Measurements from ENCODE around the gene LHFPL2.
A peak's percentile ranks its signal among the peaks of the same experiment; 100 is the strongest.
"Not testable (repeated sequence)": the region's sequence is repeated elsewhere in the genome, so short reads cannot be mapped to it uniquely, and the experiment has no call there.

The LHFPL2 gene

GRCh38 chr5:78487846-78488245 lies 160.7 kb downstream of the LHFPL2 start:
- no peak for TF ChIP-seq POLR2A (IDR thresholded peaks at IDR 0.05; ENCODE audit: low read depth, low read length)
- DNase-seq (ENCODE audit: insufficient read length, low spot score) (no peak), FAIRE-seq (no peak)

- no peak for FAIRE-seq
- no peak for TF ChIP-seq POLR2A (IDR thresholded peaks at IDR 0.05; ENCODE audit: low read depth, low read length)
These were observed 162.4 kb downstream of the LHFPL2 start for GRCh38 chr5:78486218-78486617.

DNA sequence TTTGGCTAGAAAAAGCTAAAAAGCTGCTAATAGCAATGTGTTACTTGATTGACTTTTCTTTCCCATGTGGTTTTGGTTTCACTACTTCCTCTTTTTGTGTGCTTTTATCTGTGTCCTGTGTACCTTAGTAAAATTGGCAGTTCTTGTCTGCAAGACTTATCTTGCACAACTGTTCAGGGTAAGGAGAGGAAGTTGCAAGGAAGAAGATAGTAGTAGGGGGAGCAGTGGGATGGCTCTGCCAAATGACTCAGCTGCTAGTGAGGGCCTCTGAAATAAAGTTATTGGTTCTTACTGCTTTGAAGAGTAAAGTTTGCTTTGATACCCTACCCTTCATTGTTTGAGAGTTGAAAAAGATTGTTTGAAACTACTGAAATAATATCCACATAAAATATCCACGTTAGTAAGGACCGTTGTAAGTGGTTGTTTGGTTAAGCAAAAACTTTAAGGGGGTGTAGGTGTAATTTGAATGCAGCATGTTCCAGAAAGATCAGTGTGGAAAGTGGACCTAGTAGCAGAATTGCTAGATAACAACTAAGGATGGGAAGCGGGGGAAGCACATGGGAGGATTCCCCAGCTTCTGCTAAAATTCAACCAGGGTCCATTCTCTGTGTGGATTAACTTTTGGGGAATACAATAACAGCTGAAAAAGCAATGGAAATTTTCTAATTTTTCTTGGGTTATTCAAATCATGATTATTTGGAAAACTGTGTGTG lies 164.6 kb downstream of the LHFPL2 start:
- TF ChIP-seq POLR2A (IDR thresholded peaks at IDR 0.05; ENCODE audit: low read depth, low read length), result no peak
- FAIRE-seq, result no peak
- no peak for DNase-seq (ENCODE audit: insufficient read length, low spot score)

More at GRCh38 chr5:78486218-78486617, 162.4 kb downstream of the LHFPL2 start:
- no peak for DNase-seq (ENCODE audit: insufficient read length, low spot score)

GRCh38 chr5:78482948-78483347 lies 165.6 kb downstream of the LHFPL2 start:
- DNase-seq (ENCODE audit: insufficient read length, low spot score), result no peak
- TF ChIP-seq POLR2A (IDR thresholded peaks at IDR 0.05; ENCODE audit: low read depth, low read length), result no peak
- no peak for FAIRE-seq

DNA sequence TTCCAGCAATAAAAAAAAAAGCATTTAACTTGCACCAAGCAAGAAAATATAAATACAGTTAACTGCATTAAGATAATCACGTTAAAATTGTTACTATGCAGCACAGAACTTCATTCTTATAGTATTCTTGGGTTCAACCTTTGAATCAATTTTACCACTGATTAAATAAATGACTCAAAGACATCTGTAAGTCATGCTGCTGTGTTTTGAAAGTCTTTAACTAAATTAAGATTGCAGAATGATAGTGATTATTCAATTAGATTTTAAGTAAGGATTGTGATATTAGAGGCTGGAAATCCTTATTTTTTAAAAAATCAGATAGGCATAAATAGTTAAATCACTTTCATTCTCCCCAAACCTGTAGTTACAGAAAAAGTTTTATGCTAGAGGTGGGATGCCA lies 171.8 kb downstream of the LHFPL2 start:
- DNase-seq (ENCODE audit: insufficient read length, low spot score) (no peak), FAIRE-seq (no peak)
- TF ChIP-seq POLR2A (IDR thresholded peaks at IDR 0.05; ENCODE audit: low read depth, low read length), result no peak

DNA sequence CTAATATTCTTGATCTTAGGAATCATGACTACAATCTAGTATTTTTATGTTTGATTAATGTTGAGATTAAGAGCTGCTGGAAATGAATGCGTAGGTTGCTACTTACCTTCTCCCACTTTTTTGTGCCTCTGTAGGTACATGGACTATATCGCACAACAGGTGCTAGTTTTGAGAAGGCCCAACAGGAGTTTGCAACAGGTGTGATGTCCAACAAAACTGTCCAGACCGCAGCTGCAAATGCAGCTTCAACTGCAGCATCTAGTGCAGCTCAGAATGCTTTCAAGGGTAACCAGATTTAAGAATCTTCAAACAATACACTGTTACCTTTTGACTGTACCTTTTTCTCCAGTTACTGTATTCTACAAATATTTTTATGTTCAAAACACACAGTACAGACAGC lies 173.2 kb downstream of the LHFPL2 start:
- TF ChIP-seq POLR2A (IDR thresholded peaks at IDR 0.05; ENCODE audit: low read depth, low read length), result no peak
- DNase-seq (ENCODE audit: insufficient read length, low spot score), result no peak
- no peak for FAIRE-seq

DNA sequence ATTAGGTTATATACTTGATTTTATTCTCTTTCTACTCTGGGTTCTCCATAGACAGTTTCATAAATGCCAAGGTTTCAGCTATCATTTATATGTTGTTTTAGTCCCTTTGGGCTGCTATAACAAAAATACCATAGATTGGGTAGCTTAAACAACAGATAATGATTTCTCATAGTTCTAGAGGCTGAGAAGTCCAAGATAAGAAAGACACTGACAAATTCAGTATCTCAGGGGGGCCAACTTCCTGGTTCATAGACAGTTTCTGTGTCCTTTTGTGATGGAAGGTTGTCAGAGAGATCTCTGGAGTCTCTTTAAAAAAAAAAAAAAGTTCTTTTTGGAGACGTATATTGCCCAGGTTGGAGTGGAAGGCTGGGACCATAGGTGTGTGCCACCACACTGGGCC lies 174.8 kb downstream of the LHFPL2 start:
- no peak for TF ChIP-seq POLR2A (IDR thresholded peaks at IDR 0.05; ENCODE audit: low read depth, low read length)
- DNase-seq (ENCODE audit: insufficient read length, low spot score) (no peak), FAIRE-seq (no peak)

DNA sequence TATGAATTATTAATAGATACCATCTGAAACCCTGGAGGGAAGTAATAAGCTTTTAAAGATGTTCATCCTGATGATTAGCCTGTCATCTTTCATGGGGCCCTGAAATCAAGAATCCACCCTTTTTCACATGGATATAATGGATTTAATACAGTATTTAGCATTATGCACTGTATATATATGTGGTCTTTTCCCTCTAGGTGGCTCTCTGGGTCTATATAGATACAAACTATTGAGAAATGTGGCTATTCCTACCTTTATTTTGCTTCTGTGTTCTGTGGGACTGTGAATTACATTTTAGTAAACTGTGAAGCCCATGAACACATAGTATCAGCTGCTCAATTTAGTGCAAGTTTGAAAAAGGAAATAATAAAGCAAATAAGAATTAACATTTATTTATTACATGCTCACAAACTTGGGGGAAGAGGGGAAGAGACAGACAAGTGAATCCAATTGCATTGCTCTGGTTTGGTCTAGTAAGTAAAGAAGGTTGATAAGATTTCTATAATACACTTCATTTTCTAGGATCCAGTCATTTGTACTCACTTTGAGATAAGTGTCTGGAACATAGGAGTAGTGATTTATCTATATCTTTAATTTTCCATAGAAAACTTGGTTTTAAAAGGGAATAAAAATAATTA lies 176.0 kb downstream of the LHFPL2 start:
- FAIRE-seq, result peak; percentile 65
- no peak for TF ChIP-seq POLR2A (IDR thresholded peaks at IDR 0.05; ENCODE audit: low read depth, low read length)
- no peak for DNase-seq (ENCODE audit: insufficient read length, low spot score)

- FAIRE-seq, result no peak
- TF ChIP-seq POLR2A (IDR thresholded peaks at IDR 0.05; ENCODE audit: low read depth, low read length), result no peak
- DNase-seq (ENCODE audit: insufficient read length, low spot score), result no peak
These were observed 176.7 kb downstream of the LHFPL2 start for GRCh38 chr5:78471896-78472295.

GRCh38 chr5:78467752-78468357 lies 180.7 kb downstream of the LHFPL2 start:
- peak; percentile 10 for DNase-seq (ENCODE audit: insufficient read length, low spot score)
- peak; percentile 93 for FAIRE-seq
- TF ChIP-seq POLR2A (IDR thresholded peaks at IDR 0.05; ENCODE audit: low read depth, low read length), result no peak

DNA sequence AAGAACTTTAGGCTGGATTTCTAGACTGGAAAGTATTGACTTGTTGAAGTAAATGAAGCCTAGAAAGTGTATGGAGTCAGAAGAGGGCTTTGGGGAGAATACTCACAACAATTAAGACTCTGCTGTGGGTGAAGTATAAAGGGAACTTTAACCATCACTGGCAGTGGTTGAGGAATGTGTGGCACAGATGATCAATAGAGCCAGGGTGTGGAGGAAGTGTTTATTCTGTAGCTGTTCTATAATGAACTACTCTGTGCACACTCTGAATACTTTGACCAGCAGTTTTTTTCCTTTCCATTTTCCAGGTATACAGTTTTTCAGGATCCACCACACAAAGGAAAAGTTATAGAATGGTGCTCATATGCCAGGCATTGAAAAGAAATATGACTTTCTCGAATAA lies 181.4 kb downstream of the LHFPL2 start:
- no peak for TF ChIP-seq POLR2A (IDR thresholded peaks at IDR 0.05; ENCODE audit: low read depth, low read length)
- no peak for DNase-seq (ENCODE audit: insufficient read length, low spot score)
- FAIRE-seq, result no peak

DNA sequence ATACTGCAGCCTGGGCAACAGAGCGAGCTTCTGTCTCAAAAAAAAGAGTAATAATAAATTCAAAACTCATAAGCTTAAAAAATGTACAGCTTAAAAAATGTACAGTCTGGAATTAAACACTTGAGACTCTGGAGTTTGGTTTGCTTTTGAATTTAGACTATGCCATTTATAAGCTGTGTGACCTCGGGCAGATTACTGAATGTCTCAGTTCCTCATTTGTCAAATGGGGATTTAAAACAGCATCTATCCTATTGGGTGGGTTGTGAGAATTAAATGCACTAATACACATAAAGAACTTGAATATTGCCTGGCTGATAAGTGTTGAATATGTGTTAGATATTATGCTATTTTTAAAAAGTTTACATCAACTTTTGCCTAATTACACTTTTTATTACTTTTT lies 189.7 kb downstream of the LHFPL2 start:
- TF ChIP-seq POLR2A (IDR thresholded peaks at IDR 0.05; ENCODE audit: low read depth, low read length), result no peak
- FAIRE-seq, result no peak
- no peak for DNase-seq (ENCODE audit: insufficient read length, low spot score)

- not testable (repeated sequence) for DNase-seq (ENCODE audit: insufficient read length, low spot score)
These were observed 191.1 kb downstream of the LHFPL2 start for GRCh38 chr5:78457507-78457906.

GRCh38 chr5:78449103-78449502 lies 199.5 kb downstream of the LHFPL2 start:
- no peak for FAIRE-seq
- no peak for TF ChIP-seq POLR2A (IDR thresholded peaks at IDR 0.05; ENCODE audit: low read depth, low read length)
- no peak for DNase-seq (ENCODE audit: insufficient read length, low spot score)

More at GRCh38 chr5:78457507-78457906, 191.1 kb downstream of the LHFPL2 start:
- FAIRE-seq, result not testable (repeated sequence)
